ENCODE data around the gene OR4K15.
"Not testable (repeated sequence)": the region's sequence is repeated elsewhere in the genome, so short reads cannot be mapped to it uniquely, and the experiment has no call there.

OR4K15 gene, protein sequence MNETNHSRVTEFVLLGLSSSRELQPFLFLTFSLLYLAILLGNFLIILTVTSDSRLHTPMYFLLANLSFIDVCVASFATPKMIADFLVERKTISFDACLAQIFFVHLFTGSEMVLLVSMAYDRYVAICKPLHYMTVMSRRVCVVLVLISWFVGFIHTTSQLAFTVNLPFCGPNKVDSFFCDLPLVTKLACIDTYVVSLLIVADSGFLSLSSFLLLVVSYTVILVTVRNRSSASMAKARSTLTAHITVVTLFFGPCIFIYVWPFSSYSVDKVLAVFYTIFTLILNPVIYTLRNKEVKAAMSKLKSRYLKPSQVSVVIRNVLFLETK

DNA sequence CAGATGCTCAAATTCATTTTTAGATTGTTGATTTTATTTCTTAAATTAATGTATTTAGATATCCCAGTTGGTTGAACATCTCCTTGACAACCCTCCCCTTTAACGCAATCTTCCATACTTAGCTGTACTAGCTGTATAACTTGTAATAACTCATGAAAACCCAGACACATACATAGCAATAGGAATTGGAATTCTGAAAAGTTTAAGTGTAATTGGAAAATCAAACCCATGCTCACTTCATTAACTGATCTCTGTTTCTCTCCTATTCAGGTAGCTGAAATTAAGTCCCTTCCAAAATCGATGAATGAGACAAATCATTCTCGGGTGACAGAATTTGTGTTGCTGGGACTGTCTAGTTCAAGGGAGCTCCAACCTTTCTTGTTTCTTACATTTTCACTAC is at the start of gene OR4K15:
Gene OR4K15, plus strand, starts transcription at position 301 of the 400 bp plus-strand sequence. Its CDS starts 0 bp downstream, at position 301.
- DNase-seq = no peak

DNA sequence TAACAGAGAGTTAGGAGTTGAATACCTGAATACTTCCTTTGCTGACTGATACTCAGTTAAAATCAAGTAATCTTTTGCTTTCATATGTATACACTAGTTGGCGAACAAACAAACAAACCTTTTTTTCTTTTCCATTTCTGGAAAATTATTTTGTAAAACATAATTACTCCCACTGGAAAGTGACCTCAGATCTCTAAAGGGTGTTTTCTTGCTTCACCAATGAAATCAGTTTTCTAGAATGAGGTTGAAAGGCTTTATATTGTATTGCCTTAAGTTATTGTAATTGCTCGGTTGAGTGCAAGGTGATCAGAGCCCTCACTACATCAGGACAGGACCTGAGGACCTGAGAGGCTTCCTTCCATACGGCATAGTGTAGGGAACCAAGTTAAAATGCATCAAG is 44.8 kb upstream of the OR4K15 start, which contains the start of gene OR4K1:
Gene OR4K1, plus strand, starts transcription at position 301 of the 400 bp plus-strand sequence. CDS start 4,750 bp downstream, outside the sequence.
- DNase-seq = no peak

DNA sequence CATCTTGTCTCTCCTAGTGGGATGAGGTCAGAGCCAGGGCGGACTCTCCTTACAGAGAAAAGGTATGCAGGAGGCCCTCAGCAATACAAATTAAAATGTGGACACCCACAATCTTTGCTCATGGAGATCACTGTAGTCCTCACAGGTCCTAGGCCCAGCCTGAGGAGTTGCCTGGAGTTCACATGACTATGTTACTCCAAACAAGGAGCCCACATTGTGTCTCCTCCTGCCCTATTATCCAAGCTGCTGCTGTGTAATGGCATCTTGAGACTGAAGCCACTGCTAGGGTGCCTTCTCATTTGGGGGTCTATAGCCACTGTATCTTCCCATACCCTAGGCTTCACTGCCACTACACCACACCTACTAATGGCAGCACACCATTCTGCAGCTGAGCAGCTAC is 33.7 kb upstream of the OR4K15 start:
- DNase-seq = no peak

DNA sequence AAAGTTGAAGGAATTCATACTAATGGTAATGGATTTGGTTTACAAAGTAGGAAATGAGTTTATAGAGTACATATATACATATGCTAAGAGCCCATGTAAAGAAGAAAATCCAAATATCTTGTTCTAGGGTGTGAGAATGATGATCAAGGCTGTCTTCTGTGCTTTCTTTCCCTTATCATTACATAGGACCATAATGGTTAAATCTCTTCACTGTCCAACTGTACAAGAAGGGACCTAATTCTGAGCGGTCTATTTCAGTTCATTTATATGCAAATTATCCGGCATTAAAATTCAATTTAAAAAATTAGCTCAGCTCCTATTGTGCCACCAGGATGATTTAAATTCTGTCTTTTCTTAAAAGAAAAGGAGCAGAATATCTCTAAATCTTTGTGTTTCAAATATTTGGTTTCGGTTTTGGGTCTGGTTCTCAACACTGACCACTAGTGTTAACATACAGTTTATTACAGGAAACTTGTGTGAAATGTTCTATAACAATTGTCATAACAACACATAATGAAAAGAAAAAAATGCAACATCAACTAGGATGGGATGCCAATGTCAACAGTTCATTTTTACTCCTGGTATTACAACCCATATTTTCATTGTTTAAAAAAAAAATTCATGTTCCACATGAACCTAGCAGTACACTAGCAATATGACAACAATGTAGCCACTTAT is 27.8 kb upstream of the OR4K15 start:
- no peak for DNase-seq

DNA sequence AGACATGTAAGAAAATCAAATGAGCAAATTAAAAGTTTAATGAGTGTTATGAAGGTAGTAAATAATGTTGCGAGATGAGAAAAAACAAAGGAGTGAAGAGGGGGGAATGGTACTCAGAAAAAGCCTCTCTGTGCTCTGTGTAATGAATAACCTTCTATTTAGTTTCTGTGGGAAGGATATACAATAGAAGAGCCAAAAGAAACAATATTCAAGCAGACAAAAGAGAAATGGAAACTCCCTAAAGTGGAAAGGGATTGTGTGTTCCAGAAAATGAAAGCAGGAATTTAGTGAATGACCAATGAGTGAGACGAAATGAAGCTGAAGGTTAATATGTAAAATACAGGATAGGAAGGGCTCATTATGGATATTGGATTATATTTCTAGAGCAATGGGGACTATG is 26.2 kb upstream of the OR4K15 start:
- DNase-seq = no peak

DNA sequence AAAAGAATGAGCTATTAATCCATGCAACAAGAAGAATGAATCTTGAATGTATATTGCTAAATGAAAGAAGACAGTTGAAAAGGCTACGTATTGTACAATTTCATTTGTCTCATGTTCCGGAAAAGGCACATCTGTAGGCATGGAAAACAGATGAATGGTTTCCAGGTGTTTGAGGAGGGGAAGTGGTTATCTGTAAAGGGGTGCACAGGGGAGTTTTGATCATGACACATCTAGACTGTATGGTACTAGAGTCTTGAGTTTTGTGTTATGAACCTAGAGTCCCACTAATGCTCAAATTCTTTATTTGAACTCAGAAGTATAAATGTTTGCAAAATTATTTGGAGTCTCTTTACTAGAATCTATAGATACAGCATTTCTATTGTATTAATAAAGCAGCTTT is 5.7 kb upstream of the OR4K15 start:
- not testable (repeated sequence) for DNase-seq

DNA sequence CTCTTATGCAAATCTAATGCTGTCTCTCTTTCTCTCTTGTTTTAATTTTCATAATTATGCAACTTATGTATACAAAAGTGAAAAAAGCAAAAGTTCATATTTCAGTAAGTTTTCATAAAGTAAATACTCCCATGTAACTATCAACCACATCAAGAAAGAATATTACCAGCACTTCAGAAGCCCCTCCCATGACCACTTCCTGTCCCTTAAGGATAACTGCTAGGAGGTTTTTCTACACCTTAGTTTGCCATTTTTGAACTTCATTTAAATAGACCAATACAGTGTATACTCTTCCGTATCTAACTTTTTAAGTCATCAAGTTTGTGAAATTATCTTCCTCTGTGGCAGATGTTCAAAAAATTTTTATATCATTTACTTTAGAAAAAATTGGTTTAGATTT is 547 bp upstream of the OR4K15 start:
- DNase-seq = no peak

DNA sequence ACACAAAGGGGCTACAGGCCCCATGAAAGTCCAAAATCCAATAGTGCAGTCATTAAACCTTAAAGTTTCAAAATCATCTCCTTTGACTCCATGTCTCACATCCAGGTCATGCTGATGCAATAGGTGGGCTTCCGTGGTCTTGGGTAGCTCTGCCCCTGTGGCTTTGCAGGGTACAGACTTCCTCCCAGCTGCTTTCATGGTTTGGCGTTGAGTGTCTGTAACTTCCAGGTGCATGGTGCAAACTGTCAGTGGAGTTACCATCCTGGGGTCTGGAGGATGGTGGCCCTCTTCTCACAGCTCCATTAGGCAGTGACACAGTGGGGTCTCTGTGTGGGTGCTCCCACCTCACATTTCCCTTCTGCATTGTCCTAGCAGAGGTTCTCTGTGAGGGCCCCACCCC is 18.0 kb downstream of the OR4K15 start:
- no peak for DNase-seq

DNA sequence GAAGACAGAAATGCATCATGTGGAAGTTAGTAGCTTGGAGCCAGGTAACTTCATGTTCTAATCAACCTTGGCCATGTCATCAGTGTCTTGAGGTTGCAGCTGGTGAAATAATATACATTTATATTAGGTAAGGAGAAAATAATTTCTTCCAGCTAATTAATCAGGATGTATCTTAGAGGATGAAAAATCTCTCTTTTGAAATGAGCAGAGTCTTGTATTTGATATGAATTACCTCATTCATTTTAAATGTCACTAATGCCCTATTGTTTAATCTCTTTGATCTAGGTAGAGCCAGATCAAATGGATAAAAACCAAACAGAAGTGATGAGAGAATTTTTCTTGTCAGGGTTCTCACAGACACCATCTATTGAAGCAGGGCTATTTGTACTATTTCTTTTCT is 26.5 kb downstream of the OR4K15 start, which contains the start of gene OR4Q2:
Gene OR4Q2, plus strand, starts transcription at position 301 of the 400 bp plus-strand sequence.
- DNase-seq = no peak

DNA sequence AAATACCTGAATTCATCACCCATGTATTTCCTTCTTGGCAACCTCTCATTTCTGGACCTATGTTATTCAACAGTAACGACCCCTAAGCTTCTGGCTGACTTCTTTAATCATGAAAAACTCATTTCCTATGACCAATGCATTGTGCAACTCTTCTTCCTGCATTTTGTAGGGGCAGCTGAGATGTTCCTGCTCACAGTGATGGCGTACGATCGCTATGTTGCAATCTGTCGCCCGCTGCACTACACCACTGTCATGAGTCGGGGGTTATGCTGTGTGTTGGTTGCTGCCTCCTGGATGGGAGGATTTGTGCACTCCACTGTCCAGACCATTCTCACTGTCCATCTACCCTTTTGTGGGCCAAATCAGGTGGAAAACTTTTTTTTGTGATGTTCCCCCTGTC is 26.9 kb downstream of the OR4K15 start:
- DNase-seq = no peak

DNA sequence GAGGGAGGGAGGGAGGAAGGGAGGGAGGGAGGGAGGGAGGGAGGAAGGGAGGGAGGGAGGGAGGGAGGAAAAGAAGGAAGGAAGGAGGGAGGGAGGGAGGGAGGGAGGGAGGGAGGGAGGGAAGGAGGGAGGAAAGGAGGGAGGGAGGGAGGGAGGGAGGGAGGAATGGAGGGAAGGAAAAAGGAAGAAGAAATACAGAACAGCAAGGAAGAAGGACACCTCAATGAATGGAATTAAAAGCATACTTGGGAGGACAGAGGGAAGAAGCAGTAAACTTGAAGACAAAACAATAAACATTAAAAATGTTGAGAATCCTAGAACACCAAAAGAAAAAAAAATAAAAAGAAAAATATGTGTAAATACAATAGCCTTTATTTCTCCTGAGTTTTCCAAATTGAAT is 32.8 kb downstream of the OR4K15 start:
- no peak for DNase-seq

DNA sequence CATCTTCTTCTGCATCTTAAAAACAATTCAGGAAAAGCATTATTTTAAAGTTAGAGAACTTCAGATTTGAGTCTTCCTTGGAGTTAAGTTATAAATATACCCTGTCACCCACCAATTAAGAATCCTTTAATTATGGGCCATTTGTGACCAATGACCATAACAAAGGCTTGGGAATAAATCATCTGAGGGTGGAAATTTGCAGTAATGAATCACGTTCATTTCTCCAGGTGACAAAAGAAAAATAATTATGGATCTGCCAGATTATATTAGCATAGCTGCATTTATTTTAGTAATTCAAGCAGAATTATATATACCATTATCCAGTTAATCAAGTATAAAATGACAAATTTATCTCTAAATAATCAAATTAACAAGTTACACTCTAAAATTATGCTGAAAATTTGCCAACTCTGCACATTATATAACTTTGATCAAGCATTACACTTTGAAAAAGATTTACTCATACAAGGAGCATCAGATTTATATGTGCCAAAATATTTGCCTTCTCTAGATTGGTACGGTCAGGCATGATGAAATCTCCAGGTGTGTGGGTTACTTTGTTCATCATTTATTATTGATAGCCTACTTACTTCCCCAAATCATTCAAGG is 44.0 kb downstream of the OR4K15 start, which contains the start of gene OR4K14:
Gene OR4K14, minus strand, starts transcription at position 51 of the 609 bp plus-strand sequence. CDS start 4,114 bp downstream, outside the sequence.
- no peak for DNase-seq

Measured in anterior cingulate cortex (tissue), 58 donors.